ENCODE results near the gene DAPK1. TPM values are rescaled to one million over a fixed set of nuclear protein-coding genes. Genes with fewer than 3 reads are reported as not detected.
A peak's percentile ranks its signal among the peaks of the same experiment; 100 is the strongest.
"Not testable (repeated sequence)": the region's sequence is repeated elsewhere in the genome, so short reads cannot be mapped to it uniquely, and the experiment has no call there.

Gene DAPK1
- polyA plus RNA-seq, 1 donor, result 24.9 TPM

DNA sequence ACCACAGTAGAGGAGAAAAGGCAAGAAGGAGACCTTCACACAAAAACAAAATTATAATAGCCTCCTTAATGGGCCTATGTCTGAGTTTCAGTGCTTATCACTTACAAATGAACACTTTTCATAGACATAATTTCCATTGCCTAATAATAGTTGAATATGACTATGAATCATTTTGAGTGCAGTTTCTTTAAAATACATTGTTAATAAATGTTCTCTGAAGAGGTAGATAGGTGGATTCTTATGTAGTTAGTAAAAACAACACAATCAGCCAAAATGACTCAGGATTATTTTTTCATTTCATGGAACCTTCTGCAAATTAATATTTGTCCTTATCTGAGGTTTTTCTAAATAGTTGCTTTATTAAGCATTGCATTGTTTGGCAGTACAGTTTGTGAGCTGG lies 45.6 kb downstream of the DAPK1 start:
- no peaks in the 10 kb centered on the region for H3K9me3 ChIP-seq (ENCODE audit: control insufficient read depth, low read depth, low read length)
- no peak overlapping the region for H3K27ac ChIP-seq (ENCODE audit: low read length)
- no peak for DNase-seq

DNA sequence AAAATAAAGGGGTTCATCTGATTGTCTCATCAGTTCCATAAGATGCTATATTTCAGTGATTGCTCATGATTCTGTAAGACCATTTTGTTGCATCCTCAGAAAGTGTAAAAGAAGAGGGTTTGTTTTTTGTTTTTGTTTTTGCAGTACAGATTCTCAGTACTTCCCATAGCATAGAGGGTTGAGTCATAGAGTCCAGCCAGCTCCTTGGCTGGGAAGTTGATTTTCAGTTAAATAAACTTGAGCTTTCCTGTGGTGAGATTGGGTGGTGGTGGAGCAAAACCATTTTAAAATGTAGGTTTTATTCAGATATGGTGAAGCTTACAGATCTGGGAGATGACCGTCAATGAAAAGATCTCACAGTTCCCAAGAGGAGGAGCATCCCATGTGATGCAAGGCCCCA lies 48.2 kb downstream of the DAPK1 start:
- Histone ChIP-seq H3K9me3 (ENCODE audit: control insufficient read depth, low read depth, low read length) (no peaks in the 10 kb centered on the region), H3K27ac (ENCODE audit: low read length) (no peak overlapping the region), H3K27me3 (ENCODE audit: control insufficient read depth, insufficient read depth, low read length) (no peaks in the 10 kb centered on the region), H3K4me3 (ENCODE audit: low read length) (no peak overlapping the region), H3K4me1 (ENCODE audit: control insufficient read depth, insufficient read depth, low read length) (no peaks in the 10 kb centered on the region), H3K36me3 (ENCODE audit: control insufficient read depth, insufficient read depth, low read length) (peaks cover 4% of the 10 kb centered on the region)
- no peak for DNase-seq
- no CpG with 5 or more reads among the region's 1 CpG for WGBS (ENCODE audit: insufficient coverage, low lambda C conversion rate)

More for the DNA sequence above, 45.6 kb downstream of the DAPK1 start:
- Histone ChIP-seq H3K4me1 (ENCODE audit: control insufficient read depth, insufficient read depth, low read length) (no peaks in the 10 kb centered on the region), H3K4me3 (ENCODE audit: low read length) (no peak overlapping the region), H3K36me3 (ENCODE audit: control insufficient read depth, insufficient read depth, low read length) (peaks cover 4% of the 10 kb centered on the region), H3K27me3 (ENCODE audit: control insufficient read depth, insufficient read depth, low read length) (no peaks in the 10 kb centered on the region)

DNA sequence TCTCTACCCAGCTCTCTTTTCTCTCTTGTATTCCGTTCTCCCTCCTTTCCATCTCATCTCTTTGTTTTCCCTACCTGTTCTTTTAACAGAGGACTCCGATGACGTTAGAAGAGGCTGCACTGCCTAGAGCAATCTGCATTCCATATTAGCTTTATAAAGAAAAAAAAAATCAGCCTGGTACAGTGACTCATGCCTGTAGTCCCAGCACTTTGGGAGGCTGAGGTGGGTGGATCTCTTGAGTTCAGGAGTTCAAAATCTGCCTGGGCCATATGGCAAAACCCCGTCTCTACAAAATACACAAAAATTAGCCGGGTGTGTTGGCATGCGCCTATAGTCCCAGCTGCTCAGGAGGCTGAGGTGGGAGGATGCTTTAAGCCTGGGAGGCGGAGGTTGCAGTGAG lies 49.0 kb downstream of the DAPK1 start:
- Histone ChIP-seq H3K4me3 (ENCODE audit: low read length) (no peak overlapping the region), H3K36me3 (ENCODE audit: control insufficient read depth, insufficient read depth, low read length) (no peaks in the 10 kb centered on the region), H3K4me1 (ENCODE audit: control insufficient read depth, insufficient read depth, low read length) (no peaks in the 10 kb centered on the region), H3K27me3 (ENCODE audit: control insufficient read depth, insufficient read depth, low read length) (no peaks in the 10 kb centered on the region), H3K27ac (ENCODE audit: low read length) (no peak overlapping the region), H3K9me3 (ENCODE audit: control insufficient read depth, low read depth, low read length) (no peaks in the 10 kb centered on the region)
- WGBS (ENCODE audit: insufficient coverage, low lambda C conversion rate), result 100% methylated on average over 2 of the region's 7 CpGs
- DNase-seq, result no peak

DNA sequence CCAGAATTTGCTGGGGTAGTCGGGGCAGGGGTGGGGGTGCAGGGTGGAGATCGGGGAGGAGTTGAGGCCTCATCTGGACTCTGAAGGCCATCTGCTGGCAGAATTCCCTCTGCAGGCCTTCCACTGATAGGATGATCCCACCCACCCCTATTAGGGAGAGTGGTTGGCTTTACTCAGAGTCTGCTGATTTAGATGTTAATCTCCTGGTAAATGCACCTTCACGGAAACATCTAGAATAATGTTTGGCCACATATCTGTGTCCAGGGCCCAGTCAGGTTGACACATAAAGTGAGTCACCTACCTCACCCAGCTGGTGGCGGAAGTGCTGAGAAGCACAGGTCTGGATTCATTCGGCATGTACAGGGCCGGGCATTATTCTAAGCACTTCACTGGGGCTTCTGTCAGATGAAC lies 50.0 kb downstream of the DAPK1 start:
- WGBS (ENCODE audit: insufficient coverage, low lambda C conversion rate), result no CpG with 5 or more reads among the region's 6 CpGs
- Histone ChIP-seq H3K36me3 (ENCODE audit: control insufficient read depth, insufficient read depth, low read length) (peaks cover 3% of the 10 kb centered on the region), H3K27me3 (ENCODE audit: control insufficient read depth, insufficient read depth, low read length) (no peaks in the 10 kb centered on the region), H3K9me3 (ENCODE audit: control insufficient read depth, low read depth, low read length) (no peaks in the 10 kb centered on the region), H3K27ac (ENCODE audit: low read length) (peak overlapping the region; percentile 21), H3K4me3 (ENCODE audit: low read length) (no peak overlapping the region), H3K4me1 (ENCODE audit: control insufficient read depth, insufficient read depth, low read length) (no peaks in the 10 kb centered on the region)
- DNase-seq, result peak in 1 of 2 donors; percentile 33

DNA sequence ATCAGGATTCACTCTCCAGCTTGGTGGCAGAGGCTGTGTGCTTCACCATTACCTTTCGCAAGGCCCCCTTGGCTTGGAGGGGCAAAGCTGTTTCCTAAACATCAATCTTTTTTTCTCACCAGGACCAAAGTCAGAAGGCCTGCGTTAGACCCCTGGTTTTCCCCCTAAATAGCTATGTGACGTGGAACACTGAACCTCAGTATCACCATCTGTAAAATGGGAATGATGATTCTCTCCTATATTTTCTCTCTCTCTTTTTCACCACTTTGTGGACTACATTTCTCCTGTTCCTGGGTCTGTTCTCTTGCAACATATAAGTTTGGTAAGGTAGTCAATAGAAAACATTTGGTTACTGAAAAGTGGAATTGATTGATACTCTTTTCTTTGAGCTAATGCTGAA lies 50.5 kb downstream of the DAPK1 start:
- Histone ChIP-seq H3K27me3 (ENCODE audit: control insufficient read depth, insufficient read depth, low read length) (no peaks in the 10 kb centered on the region), H3K4me1 (ENCODE audit: control insufficient read depth, insufficient read depth, low read length) (no peaks in the 10 kb centered on the region), H3K36me3 (ENCODE audit: control insufficient read depth, insufficient read depth, low read length) (peaks cover 3% of the 10 kb centered on the region), H3K27ac (ENCODE audit: low read length) (peak overlapping the region; percentile 21), H3K9me3 (ENCODE audit: control insufficient read depth, low read depth, low read length) (no peaks in the 10 kb centered on the region), H3K4me3 (ENCODE audit: low read length) (no peak overlapping the region)
- no CpG with 5 or more reads among the region's 3 CpGs for WGBS (ENCODE audit: insufficient coverage, low lambda C conversion rate)
- no peak for DNase-seq

DNA sequence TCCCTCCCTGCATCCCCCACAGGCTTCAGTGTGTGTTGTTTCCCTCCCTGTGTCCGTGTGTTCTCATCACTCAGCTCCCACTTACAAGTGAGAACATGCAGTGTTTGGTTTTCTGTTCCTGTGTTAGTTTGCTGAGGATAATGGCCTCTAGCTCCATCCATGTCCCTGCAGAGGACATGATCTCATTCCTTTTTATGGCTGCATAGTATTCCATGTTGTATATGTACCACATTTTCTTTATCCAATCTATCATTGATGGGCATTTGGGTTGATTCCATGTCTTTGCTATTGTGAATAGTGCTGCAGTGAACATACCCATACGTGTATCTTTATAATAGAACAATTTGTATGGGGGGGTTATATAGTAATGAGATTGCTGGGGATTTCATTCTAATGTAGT lies 51.4 kb downstream of the DAPK1 start:
- not testable (repeated sequence) for H3K36me3 ChIP-seq (ENCODE audit: control insufficient read depth, insufficient read depth, low read length); H3K4me1 ChIP-seq (ENCODE audit: control insufficient read depth, insufficient read depth, low read length); H3K4me3 ChIP-seq (ENCODE audit: low read length); DNase-seq; H3K9me3 ChIP-seq (ENCODE audit: control insufficient read depth, low read depth, low read length); H3K27me3 ChIP-seq (ENCODE audit: control insufficient read depth, insufficient read depth, low read length); H3K27ac ChIP-seq (ENCODE audit: low read length)
- WGBS (ENCODE audit: insufficient coverage, low lambda C conversion rate), result 80% methylated on average over 1 of the region's 2 CpGs

DNA sequence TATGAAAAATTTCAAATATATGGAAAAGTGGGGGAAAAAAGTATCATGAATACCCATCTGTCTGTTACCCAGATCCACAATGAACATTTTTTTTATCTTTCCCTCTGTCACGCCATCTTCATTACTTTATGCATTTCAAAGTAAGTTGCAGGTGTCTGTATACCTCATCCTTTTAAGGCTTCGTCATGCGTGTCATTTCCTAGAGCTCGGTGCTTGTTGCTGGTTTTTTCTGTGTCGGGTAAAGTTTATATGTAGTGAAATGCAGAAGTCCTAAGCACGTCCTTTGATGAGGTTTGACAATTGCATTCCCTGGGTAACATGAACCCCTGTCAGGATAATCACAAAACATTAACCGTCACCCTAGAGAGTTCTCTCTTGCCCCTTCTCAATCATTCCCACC lies 52.1 kb downstream of the DAPK1 start:
- peaks cover 3% of the 10 kb centered on the region for H3K36me3 ChIP-seq (ENCODE audit: control insufficient read depth, insufficient read depth, low read length)
- H3K4me3 ChIP-seq (ENCODE audit: low read length), result no peak overlapping the region
- WGBS (ENCODE audit: insufficient coverage, low lambda C conversion rate), result 93% methylated on average over 2 of the region's 7 CpGs
- no peaks in the 10 kb centered on the region for H3K27me3 ChIP-seq (ENCODE audit: control insufficient read depth, insufficient read depth, low read length)
- no peaks in the 10 kb centered on the region for H3K4me1 ChIP-seq (ENCODE audit: control insufficient read depth, insufficient read depth, low read length)
- H3K27ac ChIP-seq (ENCODE audit: low read length), result no peak overlapping the region
- H3K9me3 ChIP-seq (ENCODE audit: control insufficient read depth, low read depth, low read length), result no peaks in the 10 kb centered on the region
- no peak for DNase-seq

DNA sequence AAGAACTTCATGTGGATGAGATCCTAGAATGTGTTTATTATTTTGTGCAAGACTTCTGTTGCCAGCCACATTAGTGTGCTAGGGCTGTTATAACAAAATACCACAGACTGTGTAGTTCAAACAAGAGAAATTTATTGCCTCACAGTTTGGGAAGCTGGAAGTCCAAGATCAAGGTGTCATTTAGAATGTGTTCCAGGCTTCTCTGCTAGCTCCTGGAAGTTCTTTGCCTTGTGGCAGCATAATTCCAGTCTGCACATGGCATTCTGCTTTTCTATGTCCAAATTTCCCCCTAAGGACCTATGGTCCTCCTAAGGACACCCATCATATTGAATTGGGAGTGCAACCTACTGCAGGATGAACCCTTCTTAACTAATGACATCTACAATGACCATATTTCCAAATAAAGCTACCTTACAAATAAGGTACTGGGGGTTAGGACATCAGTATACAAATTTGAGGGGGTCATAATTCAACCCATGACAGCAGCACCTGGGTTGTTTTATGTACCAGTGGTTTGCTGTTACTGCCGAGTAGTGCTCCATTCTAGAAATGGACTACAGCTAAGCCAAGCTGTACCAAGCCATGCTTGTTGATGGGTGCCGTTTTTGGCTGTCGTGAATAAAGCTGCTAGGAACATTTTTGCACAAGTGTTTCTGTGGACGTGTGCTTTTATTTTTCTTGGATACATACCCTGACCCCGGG lies 52.7 kb downstream of the DAPK1 start:
- H3K9me3 ChIP-seq (ENCODE audit: control insufficient read depth, low read depth, low read length), result no peaks in the 10 kb centered on the region
- no CpG with 5 or more reads among the region's 5 CpGs for WGBS (ENCODE audit: insufficient coverage, low lambda C conversion rate)
- no peak for DNase-seq
- no peaks in the 10 kb centered on the region for H3K4me1 ChIP-seq (ENCODE audit: control insufficient read depth, insufficient read depth, low read length)
- H3K27ac ChIP-seq (ENCODE audit: low read length), result no peak overlapping the region
- H3K27me3 ChIP-seq (ENCODE audit: control insufficient read depth, insufficient read depth, low read length), result no peaks in the 10 kb centered on the region
- H3K4me3 ChIP-seq (ENCODE audit: low read length), result no peak overlapping the region
- peaks cover 3% of the 10 kb centered on the region for H3K36me3 ChIP-seq (ENCODE audit: control insufficient read depth, insufficient read depth, low read length)

DNA sequence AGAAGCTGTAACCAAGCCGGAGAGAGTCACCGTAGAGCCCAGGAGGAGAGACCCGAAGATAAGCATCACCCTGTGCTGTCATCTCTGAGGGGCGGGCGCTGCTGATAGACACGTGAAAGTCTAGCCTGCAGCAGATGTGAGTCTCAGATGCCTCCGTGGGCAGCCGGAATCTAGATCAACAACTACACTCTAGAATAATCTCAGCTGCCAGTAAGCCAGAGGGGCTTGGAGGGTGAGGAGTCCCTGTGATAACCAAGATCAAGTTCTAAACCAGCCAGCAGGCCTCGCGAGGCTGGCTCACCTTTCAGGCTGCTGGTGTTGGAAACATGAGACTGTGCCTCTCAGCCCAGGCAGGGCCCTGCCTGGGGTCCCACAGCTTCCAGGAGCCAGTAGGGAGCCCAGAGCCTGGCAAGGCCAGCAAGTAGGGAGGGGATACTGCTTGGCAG lies 54.1 kb downstream of the DAPK1 start:
- peaks cover 3% of the 10 kb centered on the region for H3K36me3 ChIP-seq (ENCODE audit: control insufficient read depth, insufficient read depth, low read length)
- no peak overlapping the region for H3K27ac ChIP-seq (ENCODE audit: low read length)
- no peaks in the 10 kb centered on the region for H3K27me3 ChIP-seq (ENCODE audit: control insufficient read depth, insufficient read depth, low read length)
- H3K4me3 ChIP-seq (ENCODE audit: low read length), result no peak overlapping the region
- DNase-seq, result no peak
- H3K9me3 ChIP-seq (ENCODE audit: control insufficient read depth, low read depth, low read length), result no peaks in the 10 kb centered on the region
- no peaks in the 10 kb centered on the region for H3K4me1 ChIP-seq (ENCODE audit: control insufficient read depth, insufficient read depth, low read length)
- WGBS (ENCODE audit: insufficient coverage, low lambda C conversion rate), result no CpG with 5 or more reads among the region's 10 CpGs

DNA sequence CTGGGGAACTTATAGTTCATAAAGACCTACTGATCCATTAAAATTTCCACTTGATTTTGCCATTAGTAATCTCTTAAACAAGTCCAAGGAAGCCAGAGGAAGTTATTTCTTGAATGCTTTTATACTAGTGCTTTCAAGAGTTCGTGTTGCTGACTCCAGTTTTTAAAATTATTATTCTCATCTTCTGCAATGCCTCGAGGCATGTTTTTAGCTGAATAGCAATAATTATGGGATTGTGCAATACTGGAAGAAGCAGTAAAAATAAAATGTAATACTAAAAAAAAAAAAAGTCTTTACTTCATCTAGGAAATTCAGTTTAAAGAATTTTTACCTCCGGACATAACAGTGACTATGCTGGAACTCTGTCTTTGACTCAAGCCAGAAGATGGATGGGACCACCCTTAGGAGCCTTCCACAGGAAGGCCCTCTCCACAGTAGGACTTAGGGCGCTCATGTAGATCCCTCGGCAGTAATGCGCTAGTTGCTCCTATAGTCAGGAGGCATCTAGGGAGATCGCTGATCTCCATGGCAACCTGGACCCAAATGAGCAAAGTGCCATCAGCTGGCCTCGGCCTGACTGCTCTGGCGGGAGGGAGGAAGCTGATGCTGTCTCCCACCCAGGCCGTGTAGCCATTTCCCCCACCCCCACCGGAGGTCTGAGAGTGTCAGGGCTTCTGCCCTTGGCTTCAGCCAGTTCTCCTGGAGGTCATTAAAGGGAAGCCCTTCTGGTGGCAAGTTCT lies 56.7 kb downstream of the DAPK1 start:
- no peak for DNase-seq
- Histone ChIP-seq H3K27me3 (ENCODE audit: control insufficient read depth, insufficient read depth, low read length) (no peaks in the 10 kb centered on the region), H3K4me3 (ENCODE audit: low read length) (no peak overlapping the region), H3K36me3 (ENCODE audit: control insufficient read depth, insufficient read depth, low read length) (peaks cover 3% of the 10 kb centered on the region), H3K4me1 (ENCODE audit: control insufficient read depth, insufficient read depth, low read length) (no peaks in the 10 kb centered on the region), H3K9me3 (ENCODE audit: control insufficient read depth, low read depth, low read length) (no peaks in the 10 kb centered on the region), H3K27ac (ENCODE audit: low read length) (no peak overlapping the region)
- WGBS (ENCODE audit: insufficient coverage, low lambda C conversion rate), result 69% methylated on average over 2 of the region's 11 CpGs

DNA sequence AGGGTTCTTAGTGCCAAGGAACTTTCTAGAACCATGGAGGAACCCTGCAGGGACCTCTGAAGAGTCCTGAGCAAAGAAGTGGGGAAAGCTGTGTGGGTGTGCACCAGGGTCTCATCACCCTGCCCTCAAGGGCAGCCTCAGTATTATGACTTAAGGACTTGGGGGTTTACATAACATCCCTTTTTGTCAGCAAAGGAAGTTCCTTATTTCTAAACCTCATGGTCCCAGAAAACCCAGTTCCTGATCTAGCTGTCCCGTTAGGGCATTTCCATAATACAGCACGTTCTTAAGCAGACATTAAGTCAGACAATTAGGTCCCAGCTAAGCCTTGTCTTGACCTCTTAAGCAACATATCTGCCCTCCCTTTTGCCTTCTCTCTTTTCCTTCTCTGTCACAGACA lies 57.3 kb downstream of the DAPK1 start:
- WGBS (ENCODE audit: insufficient coverage, low lambda C conversion rate), result no CpG with 5 or more reads among the region's 2 CpGs
- H3K27me3 ChIP-seq (ENCODE audit: control insufficient read depth, insufficient read depth, low read length), result no peaks in the 10 kb centered on the region
- no peak for DNase-seq
- no peaks in the 10 kb centered on the region for H3K4me1 ChIP-seq (ENCODE audit: control insufficient read depth, insufficient read depth, low read length)
- peaks cover 3% of the 10 kb centered on the region for H3K36me3 ChIP-seq (ENCODE audit: control insufficient read depth, insufficient read depth, low read length)
- H3K4me3 ChIP-seq (ENCODE audit: low read length), result no peak overlapping the region
- H3K27ac ChIP-seq (ENCODE audit: low read length), result no peak overlapping the region
- H3K9me3 ChIP-seq (ENCODE audit: control insufficient read depth, low read depth, low read length), result no peaks in the 10 kb centered on the region

Measured in large intestine (tissue), 3 donors.